Spleen (tissue), 11 donors: ENCODE measurements around the gene KDM4E. TPM values are rescaled to one million over a fixed set of nuclear protein-coding genes. Genes with fewer than 3 reads are reported as not detected.

Experiments
- DNase-seq: peaks from one replicate; pipeline ENCODE4 v3.0.0-alpha.2; 2020
- H3K27ac ChIP-seq, 8 donors: fragments of 200-600 bp; sonication (generic) in 7 of 8; 1 replicate in 4 of 8; 2 replicates in 4 of 8; pipeline versions ENCODE4 v1.5.0 to v1.8.0; 2016 to 2021; ENCODE audit warnings: inconsistent platforms in 4 of 8, mild to moderate bottlenecking in 4 of 8, moderate library complexity in 1 of 8
- H3K27me3 ChIP-seq, 7 donors: fragments of 200-600 bp; sonication (generic) in 6 of 7; replicated peaks in 1 of 7; 1 replicate in 4 of 7; 2 replicates in 3 of 7; pipeline versions ENCODE4 v1.5.0 to v1.8.0; 2016 to 2021; ENCODE audit warnings: inconsistent platforms in 3 of 7, mild to moderate bottlenecking in 1 of 7
- H3K36me3 ChIP-seq, 6 donors: fragments of 200-600 bp; sonication (generic) in 5 of 6; 1 replicate in 4 of 6; 2 replicates in 2 of 6; pipeline versions ENCODE4 v1.5.0 to v1.8.0; 2016 to 2021; ENCODE audit warnings: inconsistent platforms in 2 of 6
- H3K4me1 ChIP-seq, 6 donors: fragments of 200-600 bp; sonication (generic) in 5 of 6; 1 replicate in 3 of 6; 2 replicates in 3 of 6; pipeline versions ENCODE4 v1.5.0 to v1.8.0; 2016 to 2021; ENCODE audit warnings: inconsistent platforms in 3 of 6
- H3K4me3 ChIP-seq, 8 donors: fragments of 200-600 bp; sonication (generic) in 7 of 8; 1 replicate in 4 of 8; 2 replicates in 4 of 8; pipeline versions ENCODE4 v1.5.0 to v1.8.0; 2016 to 2021; ENCODE audit warnings: inconsistent platforms in 4 of 8, mild to moderate bottlenecking in 4 of 8, moderate library complexity in 2 of 8
- H3K9me3 ChIP-seq, 8 donors: fragments of 200-600 bp; sonication (generic) in 7 of 8; 1 replicate in 4 of 8; 2 replicates in 4 of 8; pipeline versions ENCODE4 v1.5.0 to v1.8.0; 2016 to 2021; ENCODE audit warnings: inconsistent platforms in 4 of 8
- POLR2A ChIP-seq, 3 donors: fragments of 450-650 bp; IDR thresholded peaks; one replicate each; pipeline ENCODE4 v1.5.1; 2017; ENCODE audit warnings: antibody characterized with exemption in 3 of 3, mild to moderate bottlenecking in 1 of 3
- POLR2AphosphoS5 ChIP-seq, 3 donors: sonication (generic); formaldehyde crosslinking; IDR thresholded peaks; one replicate each; pipeline ENCODE4 v1.5.1; 2017; ENCODE audit warnings: antibody characterized with exemption in 3 of 3
- WGBS, 5 donors: extraction: QIAGEN DNeasy Blood & Tissue Kit in 3 of 5; methylation state at CpG; one replicate each; pipeline versions ENCODE4 v1.1.5 to v1.1.7; 2013 to 2018; 5-methylcytosine and 5-hydroxymethylcytosine counted together
- intact Hi-C: fragments of 100-400 bp; cut with DNase I; formaldehyde crosslinking; loops from one replicate; pipeline ENCODE4 v1.15.0; 2023; ENCODE audit warnings: low total_unique reads
- polyA plus RNA-seq, 3 donors: library from polyadenylated mRNA; stranded (reverse); fragments of 200-250 nt; gene quantifications; one replicate each; pipeline ENCODE4 v1.2.1, GENCODE V29; 2013
- total RNA-seq, 7 donors: library from RNA; depleted of rRNA in 3 of 7; stranded (reverse); fragments of >200 nt in 3 of 7; fragmentation: NEBNext Ultra II Directional in 4 of 7; extraction: Animal tissue kit (Norgen Biotek cat#: 25700) in 4 of 7; gene quantifications; one replicate each; pipeline versions ENCODE4 v1.1.0 to v1.2.1, GENCODE V29; 2016 to 2021
- TF ChIP-seq, protein P1 (sequence below), 11 experiments: fragments of 200-600 bp in 7 of 11; fragments of 450-650 bp in 4 of 11; sonication (generic) in 4 of 11; IDR thresholded peaks in 8 of 11; conservative IDR thresholded peaks in 3 of 11; 1 replicate in 7 of 11; 2 replicates in 4 of 11; pipeline versions ENCODE4 v1.4.0 to v1.8.0; 2016 to 2021; ENCODE audit warnings: antibody characterized with exemption in 11 of 11, inconsistent platforms in 4 of 11, mild to moderate bottlenecking in 1 of 11
- donor health status: healthy with polysubstance abuse.
- donor health status: DM: no; HTN: no; CAD: no; lungs with moderate emphysema.
- donor health status: DM: no; HTN: no; CAD: no.
- donor health status: Bipolar disorder and iron deficiency.
- donor health status: healthy.
- donor health status: DM: no; HTN: no; CAD: no.
- donor health status: DM: yes; HTN: yes; CAD: no.

KDM4E gene
- total and polyA plus RNA-seq, 10 donors, result not detected

DNA sequence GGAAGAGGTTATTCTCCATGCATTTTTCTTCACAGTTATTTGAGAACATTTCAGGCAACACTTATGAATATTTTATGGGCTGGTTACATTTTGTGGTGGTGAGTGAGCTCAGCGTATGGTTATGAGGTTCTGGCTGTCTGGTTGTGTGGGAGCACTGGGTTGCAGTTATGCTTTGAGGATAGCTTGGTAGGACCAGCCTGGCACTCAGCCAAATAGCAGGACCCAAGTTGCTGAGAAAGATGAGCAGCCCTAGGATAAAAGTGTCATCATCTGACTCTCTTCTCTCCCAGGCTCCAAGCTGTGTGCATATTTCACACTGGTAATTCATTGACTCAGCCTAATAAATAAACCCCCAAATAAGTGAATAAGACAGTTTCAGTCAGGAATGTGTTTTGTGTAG lies 33.6 kb downstream of the KDM4E start:
- intact Hi-C loops, result no loop called here
- TF ChIP-seq, protein P1, sequence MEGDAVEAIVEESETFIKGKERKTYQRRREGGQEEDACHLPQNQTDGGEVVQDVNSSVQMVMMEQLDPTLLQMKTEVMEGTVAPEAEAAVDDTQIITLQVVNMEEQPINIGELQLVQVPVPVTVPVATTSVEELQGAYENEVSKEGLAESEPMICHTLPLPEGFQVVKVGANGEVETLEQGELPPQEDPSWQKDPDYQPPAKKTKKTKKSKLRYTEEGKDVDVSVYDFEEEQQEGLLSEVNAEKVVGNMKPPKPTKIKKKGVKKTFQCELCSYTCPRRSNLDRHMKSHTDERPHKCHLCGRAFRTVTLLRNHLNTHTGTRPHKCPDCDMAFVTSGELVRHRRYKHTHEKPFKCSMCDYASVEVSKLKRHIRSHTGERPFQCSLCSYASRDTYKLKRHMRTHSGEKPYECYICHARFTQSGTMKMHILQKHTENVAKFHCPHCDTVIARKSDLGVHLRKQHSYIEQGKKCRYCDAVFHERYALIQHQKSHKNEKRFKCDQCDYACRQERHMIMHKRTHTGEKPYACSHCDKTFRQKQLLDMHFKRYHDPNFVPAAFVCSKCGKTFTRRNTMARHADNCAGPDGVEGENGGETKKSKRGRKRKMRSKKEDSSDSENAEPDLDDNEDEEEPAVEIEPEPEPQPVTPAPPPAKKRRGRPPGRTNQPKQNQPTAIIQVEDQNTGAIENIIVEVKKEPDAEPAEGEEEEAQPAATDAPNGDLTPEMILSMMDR (IDR thresholded peaks at IDR 0.05 in 8 of 11, conservative IDR thresholded peaks at IDR 0.05 in 3 of 11), result no peak
- TF ChIP-seq POLR2A (IDR thresholded peaks at IDR 0.05) (no peak), POLR2AphosphoS5 (IDR thresholded peaks at IDR 0.05) (no peak)
- 82 to 94% (median 90%) methylated on average over 1 of the region's 1 CpG for WGBS, 5 donors
- Histone ChIP-seq H3K27ac (no peak overlapping the region), H3K4me1 (no peaks in the 10 kb centered on the region), H3K27me3 (peaks cover 0 to 5% (median 0%) of the 10 kb centered on the region in 7 donors), H3K36me3 (no peaks in the 10 kb centered on the region), H3K9me3 (no peaks in the 10 kb centered on the region), H3K4me3 (no peak overlapping the region)
- DNase-seq, result no peak

GRCh38 chr11:95059046-95059445 lies 34.0 kb downstream of the KDM4E start:
- intact Hi-C loops, result no loop called here

GRCh38 chr11:95065336-95065735 lies 40.3 kb downstream of the KDM4E start:
- Histone ChIP-seq H3K4me3 (no peak overlapping the region), H3K27me3 (no peaks in the 10 kb centered on the region), H3K4me1 (peaks cover 14 to 34% (median 26%) of the 10 kb centered on the region in 6 donors), H3K36me3 (no peaks in the 10 kb centered on the region), H3K27ac (no peak overlapping the region), H3K9me3 (no peaks in the 10 kb centered on the region)
- intact Hi-C loops, result loop anchor here (10.0 kb wide), 1 partner anchor 91 kb away; the partner anchor contains the start of genes CWC15 and KDM4D
- TF ChIP-seq POLR2AphosphoS5 (IDR thresholded peaks at IDR 0.05) (no peak), POLR2A (IDR thresholded peaks at IDR 0.05) (no peak)
- TF ChIP-seq, protein P1 (IDR thresholded peaks at IDR 0.05 in 8 of 11, conservative IDR thresholded peaks at IDR 0.05 in 3 of 11), result no peak
- DNase-seq, result no peak
- 96 to 99% (median 97%) methylated on average over 1 of the region's 1 CpG for WGBS, 5 donors

More at GRCh38 chr11:95059046-95059445, 34.0 kb downstream of the KDM4E start:
- Histone ChIP-seq H3K4me1 (no peaks in the 10 kb centered on the region), H3K27me3 (peaks cover 0 to under 1% (median 0%) of the 10 kb centered on the region in 7 donors), H3K27ac (no peak overlapping the region), H3K9me3 (no peaks in the 10 kb centered on the region), H3K36me3 (no peaks in the 10 kb centered on the region), H3K4me3 (no peak overlapping the region)
- WGBS, 5 donors, result 86 to 89% (median 87%) methylated on average over 6 of the region's 6 CpGs
- DNase-seq, result no peak
- TF ChIP-seq POLR2A (IDR thresholded peaks at IDR 0.05), result no peak

DNA sequence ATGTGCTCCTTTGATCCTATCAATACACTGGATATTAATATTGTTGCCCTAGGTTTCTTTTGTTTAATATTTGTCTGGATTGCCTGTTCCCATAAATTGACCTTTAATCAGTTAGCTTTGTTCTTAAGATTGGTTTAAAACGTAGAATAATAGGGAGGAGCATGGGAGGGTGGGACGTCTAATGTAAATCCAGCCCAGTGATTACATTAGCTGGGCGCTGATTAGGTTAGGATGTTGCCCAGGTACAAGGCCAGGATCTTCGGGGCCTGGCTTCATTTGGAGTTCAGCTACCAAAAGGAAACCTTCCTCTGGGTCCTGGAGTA lies 41.6 kb downstream of the KDM4E start, which contains the start of gene SRSF8:
SRSF8 (plus strand) TSS at position 204 of the 323 bp plus-strand sequence. CDS start 308 bp downstream, outside the sequence.
- Histone ChIP-seq H3K27me3 (no peaks in the 10 kb centered on the region), H3K4me1 (peaks cover 14 to 48% (median 35%) of the 10 kb centered on the region in 6 donors), H3K36me3 (peaks cover 0 to 5% (median 0%) of the 10 kb centered on the region in 6 donors), H3K9me3 (no peaks in the 10 kb centered on the region), H3K4me3 (peak within 1 kb of the TSS; percentile 63 to 84 (median 70)), H3K27ac (peak within 1 kb of the TSS; percentile 97 to 99 (median 98))
- DNase-seq, result no peak
- WGBS, 5 donors, result 0 to 1% (median 0%) methylated on average over 4 of the region's 4 CpGs
- TF ChIP-seq POLR2AphosphoS5 (IDR thresholded peaks at IDR 0.05) (no peak), POLR2A (IDR thresholded peaks at IDR 0.05) (no peak)
- TF ChIP-seq, protein P1 (IDR thresholded peaks at IDR 0.05 in 8 of 11, conservative IDR thresholded peaks at IDR 0.05 in 3 of 11), result no peak
- intact Hi-C loops, result loop anchor here (10.0 kb wide), 1 partner anchor 92 kb away; the partner anchor contains the start of genes CWC15 and KDM4D
